ENCODE results near the gene PRELP. TPM values are rescaled to one million over a fixed set of nuclear protein-coding genes. Genes with fewer than 3 reads are reported as not detected.

Gene PRELP
- total RNA-seq, 1 donor from 2014 or later: 1.0 TPM

GRCh38 chr1:203451836-203452784 lies 23.5 kb upstream of the PRELP start:
- Histone ChIP-seq H3K9ac (ENCODE audit: low read depth in 1 of 3, low read length in 3 of 3) (no peak overlapping the region), H3K27me3 (ENCODE audit: control insufficient read depth in 3 of 3, insufficient read depth in 3 of 3, low read length in 3 of 3) (peaks cover 3 to 18% (median 18%) of the 10 kb centered on the region in 3 donors)

GRCh38 chr1:203453016-203453415 lies 22.6 kb upstream of the PRELP start:
- H3K27me3 ChIP-seq (ENCODE audit: control insufficient read depth in 3 of 3, insufficient read depth in 3 of 3, low read length in 3 of 3): peaks cover 3 to 18% (median 18%) of the 10 kb centered on the region in 3 donors
- H3K4me3 ChIP-seq (ENCODE audit: low read length in 3 of 3): no peak overlapping the region
- no peaks in the 10 kb centered on the region for H3K9me3 ChIP-seq (ENCODE audit: control insufficient read depth in 3 of 3, low read length in 3 of 3)
- no peak overlapping the region for H3K27ac ChIP-seq (ENCODE audit: low read depth, low read length)
- H3K36me3 ChIP-seq (ENCODE audit: control insufficient read depth in 3 of 3, insufficient read depth in 3 of 3, low read length in 3 of 3): no peaks in the 10 kb centered on the region
- no peak overlapping the region for H3K9ac ChIP-seq (ENCODE audit: low read depth in 1 of 3, low read length in 3 of 3)
- H3K4me1 ChIP-seq (ENCODE audit: control insufficient read depth in 3 of 3, insufficient read depth in 3 of 3, low read length in 3 of 3): peaks cover 0 to 4% (median 3%) of the 10 kb centered on the region in 3 donors

More at GRCh38 chr1:203451836-203452784, 23.5 kb upstream of the PRELP start:
- H3K36me3 ChIP-seq (ENCODE audit: control insufficient read depth in 3 of 3, insufficient read depth in 3 of 3, low read length in 3 of 3): no peaks in the 10 kb centered on the region
- peaks cover 0 to 5% (median 3%) of the 10 kb centered on the region in 3 donors for H3K4me1 ChIP-seq (ENCODE audit: control insufficient read depth in 3 of 3, insufficient read depth in 3 of 3, low read length in 3 of 3)
- H3K27ac ChIP-seq (ENCODE audit: low read depth, low read length): no peak overlapping the region
- H3K9me3 ChIP-seq (ENCODE audit: control insufficient read depth in 3 of 3, low read length in 3 of 3): no peaks in the 10 kb centered on the region
- no peak overlapping the region for H3K4me3 ChIP-seq (ENCODE audit: low read length in 3 of 3)

GRCh38 chr1:203453616-203454015 lies 22.0 kb upstream of the PRELP start:
- Histone ChIP-seq H3K4me3 (ENCODE audit: low read length in 3 of 3) (no peak overlapping the region), H3K36me3 (ENCODE audit: control insufficient read depth in 3 of 3, insufficient read depth in 3 of 3, low read length in 3 of 3) (no peaks in the 10 kb centered on the region), H3K9ac (ENCODE audit: low read depth in 1 of 3, low read length in 3 of 3) (no peak overlapping the region), H3K4me1 (ENCODE audit: control insufficient read depth in 3 of 3, insufficient read depth in 3 of 3, low read length in 3 of 3) (peaks cover 0 to 3% (median 2%) of the 10 kb centered on the region in 3 donors), H3K9me3 (ENCODE audit: control insufficient read depth in 3 of 3, low read length in 3 of 3) (no peaks in the 10 kb centered on the region), H3K27me3 (ENCODE audit: control insufficient read depth in 3 of 3, insufficient read depth in 3 of 3, low read length in 3 of 3) (peaks cover 3 to 18% (median 18%) of the 10 kb centered on the region in 3 donors), H3K27ac (ENCODE audit: low read depth, low read length) (no peak overlapping the region)

- Histone ChIP-seq H3K27ac (ENCODE audit: low read depth, low read length) (no peak overlapping the region), H3K36me3 (ENCODE audit: control insufficient read depth in 3 of 3, insufficient read depth in 3 of 3, low read length in 3 of 3) (no peaks in the 10 kb centered on the region), H3K9me3 (ENCODE audit: control insufficient read depth in 3 of 3, low read length in 3 of 3) (no peaks in the 10 kb centered on the region), H3K9ac (ENCODE audit: low read depth in 1 of 3, low read length in 3 of 3) (no peak overlapping the region), H3K4me3 (ENCODE audit: low read length in 3 of 3) (no peak overlapping the region), H3K27me3 (ENCODE audit: control insufficient read depth in 3 of 3, insufficient read depth in 3 of 3, low read length in 3 of 3) (peaks cover 3 to 20% (median 18%) of the 10 kb centered on the region in 3 donors), H3K4me1 (ENCODE audit: control insufficient read depth in 3 of 3, insufficient read depth in 3 of 3, low read length in 3 of 3) (peaks cover 0 to 3% (median 2%) of the 10 kb centered on the region in 3 donors)
Observed at GRCh38 chr1:203454986-203455471, 20.6 kb upstream of the PRELP start.

GRCh38 chr1:203455706-203456105 lies 19.9 kb upstream of the PRELP start:
- Histone ChIP-seq H3K9me3 (ENCODE audit: control insufficient read depth in 3 of 3, low read length in 3 of 3) (no peaks in the 10 kb centered on the region), H3K9ac (ENCODE audit: low read depth in 1 of 3, low read length in 3 of 3) (no peak overlapping the region), H3K4me1 (ENCODE audit: control insufficient read depth in 3 of 3, insufficient read depth in 3 of 3, low read length in 3 of 3) (peaks cover 0 to 3% (median 2%) of the 10 kb centered on the region in 3 donors), H3K27ac (ENCODE audit: low read depth, low read length) (no peak overlapping the region), H3K36me3 (ENCODE audit: control insufficient read depth in 3 of 3, insufficient read depth in 3 of 3, low read length in 3 of 3) (no peaks in the 10 kb centered on the region), H3K27me3 (ENCODE audit: control insufficient read depth in 3 of 3, insufficient read depth in 3 of 3, low read length in 3 of 3) (peaks cover 3 to 17% (median 14%) of the 10 kb centered on the region in 3 donors), H3K4me3 (ENCODE audit: low read length in 3 of 3) (no peak overlapping the region)

- Histone ChIP-seq H3K4me3 (ENCODE audit: low read length in 3 of 3) (no peak overlapping the region), H3K9me3 (ENCODE audit: control insufficient read depth in 3 of 3, low read length in 3 of 3) (no peaks in the 10 kb centered on the region), H3K36me3 (ENCODE audit: control insufficient read depth in 3 of 3, insufficient read depth in 3 of 3, low read length in 3 of 3) (no peaks in the 10 kb centered on the region), H3K4me1 (ENCODE audit: control insufficient read depth in 3 of 3, insufficient read depth in 3 of 3, low read length in 3 of 3) (peaks cover 0 to 3% (median 2%) of the 10 kb centered on the region in 3 donors), H3K9ac (ENCODE audit: low read depth in 1 of 3, low read length in 3 of 3) (no peak overlapping the region), H3K27ac (ENCODE audit: low read depth, low read length) (no peak overlapping the region), H3K27me3 (ENCODE audit: control insufficient read depth in 3 of 3, insufficient read depth in 3 of 3, low read length in 3 of 3) (peaks cover 3 to 16% (median 11%) of the 10 kb centered on the region in 3 donors)
Observed at GRCh38 chr1:203456577-203456976, 19.0 kb upstream of the PRELP start.

GRCh38 chr1:203458078-203458477 lies 17.5 kb upstream of the PRELP start:
- H3K36me3 ChIP-seq (ENCODE audit: control insufficient read depth in 3 of 3, insufficient read depth in 3 of 3, low read length in 3 of 3): no peaks in the 10 kb centered on the region
- peaks cover 3 to 14% (median 6%) of the 10 kb centered on the region in 3 donors for H3K27me3 ChIP-seq (ENCODE audit: control insufficient read depth in 3 of 3, insufficient read depth in 3 of 3, low read length in 3 of 3)
- no peak overlapping the region for H3K27ac ChIP-seq (ENCODE audit: low read depth, low read length)
- H3K9me3 ChIP-seq (ENCODE audit: control insufficient read depth in 3 of 3, low read length in 3 of 3): no peaks in the 10 kb centered on the region
- no peak overlapping the region for H3K4me3 ChIP-seq (ENCODE audit: low read length in 3 of 3)
- no peak overlapping the region for H3K9ac ChIP-seq (ENCODE audit: low read depth in 1 of 3, low read length in 3 of 3)
- peaks cover 0 to 4% (median 0%) of the 10 kb centered on the region in 3 donors for H3K4me1 ChIP-seq (ENCODE audit: control insufficient read depth in 3 of 3, insufficient read depth in 3 of 3, low read length in 3 of 3)

GRCh38 chr1:203459671-203460201 lies 15.9 kb upstream of the PRELP start:
- H3K9ac ChIP-seq (ENCODE audit: low read depth in 1 of 3, low read length in 3 of 3): no peak overlapping the region
- no peak overlapping the region for H3K27ac ChIP-seq (ENCODE audit: low read depth, low read length)
- H3K27me3 ChIP-seq (ENCODE audit: control insufficient read depth in 3 of 3, insufficient read depth in 3 of 3, low read length in 3 of 3): peaks cover 0 to 9% (median 5%) of the 10 kb centered on the region in 3 donors
- H3K4me1 ChIP-seq (ENCODE audit: control insufficient read depth in 3 of 3, insufficient read depth in 3 of 3, low read length in 3 of 3): peaks cover 3 to 10% (median 6%) of the 10 kb centered on the region in 3 donors
- H3K36me3 ChIP-seq (ENCODE audit: control insufficient read depth in 3 of 3, insufficient read depth in 3 of 3, low read length in 3 of 3): no peaks in the 10 kb centered on the region
- no peak overlapping the region for H3K4me3 ChIP-seq (ENCODE audit: low read length in 3 of 3)
- no peaks in the 10 kb centered on the region for H3K9me3 ChIP-seq (ENCODE audit: control insufficient read depth in 3 of 3, low read length in 3 of 3)

GRCh38 chr1:203461717-203462116 lies 13.9 kb upstream of the PRELP start:
- peaks cover 22 to 30% (median 23%) of the 10 kb centered on the region in 3 donors for H3K4me1 ChIP-seq (ENCODE audit: control insufficient read depth in 3 of 3, insufficient read depth in 3 of 3, low read length in 3 of 3)
- H3K27ac ChIP-seq (ENCODE audit: low read depth, low read length): no peak overlapping the region
- H3K36me3 ChIP-seq (ENCODE audit: control insufficient read depth in 3 of 3, insufficient read depth in 3 of 3, low read length in 3 of 3): no peaks in the 10 kb centered on the region
- H3K9me3 ChIP-seq (ENCODE audit: control insufficient read depth in 3 of 3, low read length in 3 of 3): no peaks in the 10 kb centered on the region
- H3K9ac ChIP-seq (ENCODE audit: low read depth in 1 of 3, low read length in 3 of 3): no peak overlapping the region
- H3K27me3 ChIP-seq (ENCODE audit: control insufficient read depth in 3 of 3, insufficient read depth in 3 of 3, low read length in 3 of 3): peaks cover 0 to 2% (median 0%) of the 10 kb centered on the region in 3 donors
- no peak overlapping the region for H3K4me3 ChIP-seq (ENCODE audit: low read length in 3 of 3)

- no peak overlapping the region for H3K9ac ChIP-seq (ENCODE audit: low read depth in 1 of 3, low read length in 3 of 3)
- H3K4me3 ChIP-seq (ENCODE audit: low read length in 3 of 3): no peak overlapping the region
- H3K36me3 ChIP-seq (ENCODE audit: control insufficient read depth in 3 of 3, insufficient read depth in 3 of 3, low read length in 3 of 3): no peaks in the 10 kb centered on the region
- peaks cover 0 to 2% (median 0%) of the 10 kb centered on the region in 3 donors for H3K27me3 ChIP-seq (ENCODE audit: control insufficient read depth in 3 of 3, insufficient read depth in 3 of 3, low read length in 3 of 3)
- H3K27ac ChIP-seq (ENCODE audit: low read depth, low read length): no peak overlapping the region
- peaks cover 26 to 34% (median 26%) of the 10 kb centered on the region in 3 donors for H3K4me1 ChIP-seq (ENCODE audit: control insufficient read depth in 3 of 3, insufficient read depth in 3 of 3, low read length in 3 of 3)
- no peaks in the 10 kb centered on the region for H3K9me3 ChIP-seq (ENCODE audit: control insufficient read depth in 3 of 3, low read length in 3 of 3)
Observed at GRCh38 chr1:203462143-203462542, 13.5 kb upstream of the PRELP start.
